ENCODE results near the gene STXBP6.

The STXBP6 gene

GRCh38 chr14:25050269-25051150 lies 563 bp upstream of the STXBP6 start:
- DNase-seq = peak; percentile 33 to 47

- DNase-seq = no peak
Measured at GRCh38 chr14:25049093-25049567, 817 bp downstream of the STXBP6 start.

GRCh38 chr14:25048170-25049016 lies 1.6 kb downstream of the STXBP6 start:
- no peak for DNase-seq

- DNase-seq = no peak
Measured at GRCh38 chr14:25046301-25046943, 3.5 kb downstream of the STXBP6 start.

GRCh38 chr14:25044106-25044698 lies 5.7 kb downstream of the STXBP6 start:
- no peak for DNase-seq

- DNase-seq = peak; percentile 65 to 86
Measured at GRCh38 chr14:25042362-25043299, 7.3 kb downstream of the STXBP6 start.

- no peak for DNase-seq
Measured at GRCh38 chr14:25041898-25042297, 8.0 kb downstream of the STXBP6 start.

GRCh38 chr14:25041484-25041883 lies 8.5 kb downstream of the STXBP6 start:
- no peak for DNase-seq

- DNase-seq = no peak
Measured at GRCh38 chr14:25039933-25040332, 10.0 kb downstream of the STXBP6 start.

GRCh38 chr14:25038044-25038668 lies 11.8 kb downstream of the STXBP6 start:
- no peak for DNase-seq

- DNase-seq = no peak
Measured at GRCh38 chr14:25037032-25037431, 12.9 kb downstream of the STXBP6 start.

- no peak for DNase-seq
Measured at GRCh38 chr14:25034803-25035681, 14.9 kb downstream of the STXBP6 start.

GRCh38 chr14:25033358-25033757 lies 16.6 kb downstream of the STXBP6 start:
- no peak for DNase-seq

GRCh38 chr14:25032092-25032784 lies 17.7 kb downstream of the STXBP6 start:
- DNase-seq = peak; percentile 4 to 26

- no peak for DNase-seq
Measured at GRCh38 chr14:25026476-25027137, 23.3 kb downstream of the STXBP6 start.

GRCh38 chr14:25019892-25020291 lies 30.1 kb downstream of the STXBP6 start:
- peak in 1 of 2 experiments; percentile 8 for DNase-seq

- no peak for DNase-seq
Measured at GRCh38 chr14:25017562-25017961, 32.4 kb downstream of the STXBP6 start.

GRCh38 chr14:25015761-25016160 lies 34.2 kb downstream of the STXBP6 start:
- DNase-seq = no peak

- DNase-seq = no peak
Measured at GRCh38 chr14:25014440-25014839, 35.5 kb downstream of the STXBP6 start.
